Kidney capillary endothelial cell (primary cell): ENCODE results near the gene PPP2R2C.

Experiments used
- DNase-seq: peaks from one replicate; pipeline ENCODE4 v3.0.0-alpha.2; 2018; ENCODE audit warnings: low spot score

The PPP2R2C gene

DNA sequence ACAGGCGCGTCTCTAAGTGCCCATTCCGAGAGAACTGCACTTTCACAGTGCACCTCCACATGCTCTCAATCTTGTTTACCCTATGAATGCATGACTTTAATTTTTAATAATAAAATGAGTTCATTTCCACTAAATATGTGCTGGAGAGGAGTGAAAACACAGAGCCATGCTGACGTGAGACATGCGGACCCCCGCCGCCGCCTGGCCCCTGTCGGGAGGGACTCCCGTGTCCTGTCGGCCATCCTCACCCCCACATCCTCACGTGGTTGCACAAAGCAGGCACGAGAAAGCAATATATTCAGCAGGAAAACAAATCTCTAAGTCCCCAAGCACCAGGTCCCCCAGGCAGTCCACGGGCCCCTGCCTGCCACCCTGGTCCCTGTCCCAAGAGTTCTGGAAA is 23.1 kb downstream of the PPP2R2C start:
- DNase-seq: no peak

DNA sequence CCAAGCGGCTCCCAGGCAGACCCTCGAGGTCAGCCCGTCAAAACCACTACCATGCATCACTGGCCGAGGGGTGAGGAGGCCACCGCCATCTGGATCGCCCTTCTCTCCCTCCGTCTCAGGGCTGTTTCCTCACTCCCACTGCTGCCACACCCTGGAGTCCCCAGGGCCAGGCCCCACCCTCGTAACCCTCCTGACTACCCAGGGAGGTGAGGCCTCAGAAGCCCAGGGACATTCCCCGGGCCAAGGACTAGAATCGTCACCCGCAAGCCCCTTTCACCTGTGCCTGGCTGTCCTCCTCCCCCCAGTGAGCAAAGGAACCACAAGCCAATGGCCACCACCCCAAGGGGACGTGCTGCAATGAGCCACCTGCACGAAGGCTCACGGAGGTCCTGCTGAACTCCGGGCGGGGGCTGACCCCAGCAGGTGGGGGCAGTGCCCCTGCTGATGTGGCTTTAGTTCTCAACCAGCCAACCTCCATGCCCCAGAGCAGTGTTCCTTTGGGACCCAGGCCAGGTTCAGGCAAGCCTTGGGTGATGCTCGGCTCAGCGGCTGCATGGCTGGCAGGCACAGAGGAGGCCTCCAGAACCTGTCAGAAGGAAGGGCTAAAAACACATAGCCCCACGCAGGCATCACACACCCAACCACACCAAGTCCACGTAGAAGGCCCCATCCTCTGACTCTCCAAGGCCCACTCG is 23.8 kb downstream of the PPP2R2C start:
- DNase-seq: no peak

- no peak for DNase-seq
Observed at GRCh38 chr4:6447672-6448171, 24.7 kb downstream of the PPP2R2C start.

GRCh38 chr4:6446538-6447451 is 25.6 kb downstream of the PPP2R2C start:
- DNase-seq: no peak

DNA sequence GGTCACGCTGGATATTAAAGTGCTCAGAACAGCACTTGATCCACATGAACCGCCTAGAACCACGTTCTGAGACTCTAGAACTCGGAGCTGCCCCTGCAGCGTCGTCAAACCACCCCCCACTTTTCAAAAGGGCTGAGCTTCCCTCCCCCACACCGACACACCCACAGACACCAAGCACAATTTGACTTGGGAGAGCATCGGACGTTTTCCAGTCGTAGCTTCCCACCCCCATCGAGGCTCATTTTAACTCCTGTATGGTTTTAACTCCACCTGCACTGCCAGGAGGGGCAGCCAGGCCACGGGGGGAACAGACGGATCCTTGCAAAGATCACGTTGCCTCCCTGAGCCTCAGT is 26.3 kb downstream of the PPP2R2C start:
- DNase-seq: no peak

GRCh38 chr4:6445403-6446129 is 26.8 kb downstream of the PPP2R2C start:
- no peak for DNase-seq

- DNase-seq: no peak
Observed at GRCh38 chr4:6444582-6444981, 27.8 kb downstream of the PPP2R2C start.

DNA sequence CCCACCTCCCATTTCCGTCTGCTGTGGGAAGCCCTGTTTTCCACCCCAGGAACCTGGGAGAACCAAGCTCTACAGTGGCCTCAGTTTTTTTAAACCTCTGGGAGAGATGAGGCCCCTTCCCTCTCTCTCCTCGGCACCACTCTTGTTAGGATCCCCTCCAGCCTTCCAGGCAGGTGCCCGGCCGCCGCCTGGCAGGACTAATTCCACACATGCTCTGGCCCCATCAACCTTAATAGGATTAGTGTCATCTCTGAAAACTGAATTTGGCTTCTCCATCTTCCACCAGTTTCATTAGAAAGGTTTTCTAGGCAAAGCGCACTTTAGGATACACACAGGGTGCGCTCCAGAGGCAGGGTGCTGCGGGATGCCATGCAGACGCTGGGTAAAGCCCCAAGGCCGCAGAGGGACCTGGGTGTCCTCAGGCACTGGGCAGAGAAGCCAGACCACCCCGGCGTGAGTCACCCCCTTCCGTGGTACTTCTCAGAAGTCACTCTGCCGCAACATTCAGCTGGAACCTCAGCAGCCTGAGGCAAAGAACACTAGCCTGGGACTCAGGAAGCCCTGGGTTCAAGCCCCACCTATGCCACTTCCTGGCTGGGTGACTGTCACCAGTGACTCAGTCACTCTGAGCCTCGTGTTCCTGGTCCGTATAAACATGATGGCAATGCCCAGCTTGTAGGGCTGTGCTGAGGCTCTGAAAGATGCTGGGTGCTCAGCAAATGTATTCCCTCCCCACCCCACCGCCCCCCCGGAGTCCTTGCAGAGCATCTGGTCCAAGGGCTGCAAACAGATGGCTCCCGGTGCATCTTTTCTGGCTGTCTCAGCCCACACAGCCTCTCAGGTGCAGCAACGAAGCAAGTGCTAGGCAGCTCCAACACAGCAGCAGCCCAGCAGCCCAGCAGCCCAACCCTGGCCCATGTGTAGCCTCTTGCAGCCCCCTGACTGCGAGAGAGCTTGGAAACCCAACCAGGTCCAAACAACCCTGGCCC is 29.1 kb downstream of the PPP2R2C start:
- DNase-seq: peak; percentile 4

DNA sequence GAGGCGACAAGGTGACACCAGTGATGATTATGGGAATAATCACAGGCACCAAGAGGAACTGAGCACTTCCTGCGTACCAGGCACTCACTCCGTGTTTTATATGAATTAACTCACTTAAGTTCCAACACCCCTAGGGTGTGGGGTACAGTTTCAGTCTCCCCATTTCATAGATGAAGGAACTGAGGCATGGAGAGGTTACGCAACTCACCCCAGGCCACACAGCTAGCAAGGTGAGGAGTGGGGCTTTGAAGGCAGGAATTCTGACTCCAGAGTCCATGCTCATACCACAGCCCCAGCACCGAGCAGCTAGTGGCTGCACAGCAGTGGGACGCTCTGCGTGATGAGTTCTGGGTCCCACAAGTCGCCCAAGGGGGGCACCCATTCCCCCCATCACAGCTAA is 29.9 kb downstream of the PPP2R2C start:
- DNase-seq: no peak

GRCh38 chr4:6441758-6442157 is 30.7 kb downstream of the PPP2R2C start:
- DNase-seq: no peak

DNA sequence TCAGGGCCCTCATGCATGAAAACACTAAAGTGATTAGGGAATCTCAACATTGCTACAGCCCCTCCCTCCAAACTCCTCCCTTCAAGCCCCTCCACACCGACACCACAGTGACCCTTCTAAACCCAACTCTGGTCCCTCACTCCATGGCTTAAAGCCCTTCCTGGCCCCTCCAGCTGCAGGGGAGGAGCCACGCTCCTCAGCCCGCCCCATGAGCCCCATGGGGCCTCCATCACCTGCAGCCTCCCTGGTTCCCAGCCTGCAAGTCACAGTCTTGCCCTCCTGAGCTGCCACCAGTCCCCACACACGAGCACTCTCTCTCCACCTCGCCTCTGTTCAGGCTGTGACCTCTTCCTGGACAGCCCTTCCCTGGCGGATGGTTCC is 31.2 kb downstream of the PPP2R2C start:
- DNase-seq: no peak

- no peak for DNase-seq
Observed at GRCh38 chr4:6440506-6441201, 31.8 kb downstream of the PPP2R2C start.

GRCh38 chr4:6439120-6439762 is 33.2 kb downstream of the PPP2R2C start:
- no peak for DNase-seq

DNA sequence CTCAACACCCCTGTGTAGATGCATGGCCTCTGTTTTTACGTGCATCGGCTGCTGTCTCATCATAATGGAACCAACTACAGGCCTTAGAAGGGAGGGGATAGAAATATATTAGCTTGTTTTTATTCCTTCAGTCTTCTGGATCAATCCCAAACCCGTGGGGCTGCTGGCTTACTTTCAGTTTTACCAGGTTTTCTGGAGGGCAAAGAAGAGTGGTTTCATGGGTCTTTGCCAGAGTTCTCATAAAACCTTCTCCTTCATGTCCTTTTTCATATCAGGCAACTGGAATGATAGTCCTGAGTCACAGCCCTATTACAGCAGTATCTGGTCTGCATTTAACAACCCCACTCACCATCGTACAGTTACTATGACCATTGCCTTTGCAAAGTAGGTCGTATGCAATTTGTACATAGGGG is 34.6 kb downstream of the PPP2R2C start:
- DNase-seq: no peak

DNA sequence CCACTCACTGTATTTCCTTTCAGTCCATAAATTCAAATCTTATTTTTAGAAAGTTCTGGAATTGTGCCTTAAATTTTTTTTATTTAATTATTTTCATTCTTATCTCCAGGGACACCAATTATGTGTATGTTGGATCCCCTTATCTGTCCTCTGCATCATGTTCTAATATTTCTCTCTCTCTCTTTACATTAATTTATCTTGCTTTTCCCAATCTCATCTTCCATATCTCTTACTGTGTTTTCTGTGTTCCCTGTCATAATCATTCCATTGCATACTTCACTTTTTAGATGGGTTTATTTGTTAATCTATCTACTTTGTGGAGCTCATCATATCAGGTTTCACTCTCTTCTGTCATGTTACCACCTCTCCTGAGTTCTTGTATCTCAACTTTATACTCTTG is 37.4 kb downstream of the PPP2R2C start:
- DNase-seq: no peak

DNA sequence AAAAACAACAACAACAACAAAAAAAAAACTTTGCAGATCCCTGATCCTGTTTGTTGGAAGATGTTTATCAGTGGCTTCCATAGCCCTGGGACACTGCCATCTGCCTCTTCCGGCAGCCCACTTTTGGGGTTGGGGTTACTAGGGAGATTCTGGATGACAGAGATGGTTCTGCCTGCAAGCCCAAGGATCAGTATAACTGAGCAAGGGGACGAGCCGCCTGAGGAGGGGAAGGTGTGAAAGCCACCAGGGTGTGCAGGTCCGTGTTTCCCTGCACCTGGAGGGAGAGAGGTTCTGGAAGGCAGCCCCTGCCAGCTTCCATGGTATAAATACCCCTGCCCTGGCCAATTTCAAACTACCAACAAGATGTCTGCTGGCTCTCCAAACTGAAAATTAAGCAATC is 41.5 kb downstream of the PPP2R2C start:
- DNase-seq: no peak

DNA sequence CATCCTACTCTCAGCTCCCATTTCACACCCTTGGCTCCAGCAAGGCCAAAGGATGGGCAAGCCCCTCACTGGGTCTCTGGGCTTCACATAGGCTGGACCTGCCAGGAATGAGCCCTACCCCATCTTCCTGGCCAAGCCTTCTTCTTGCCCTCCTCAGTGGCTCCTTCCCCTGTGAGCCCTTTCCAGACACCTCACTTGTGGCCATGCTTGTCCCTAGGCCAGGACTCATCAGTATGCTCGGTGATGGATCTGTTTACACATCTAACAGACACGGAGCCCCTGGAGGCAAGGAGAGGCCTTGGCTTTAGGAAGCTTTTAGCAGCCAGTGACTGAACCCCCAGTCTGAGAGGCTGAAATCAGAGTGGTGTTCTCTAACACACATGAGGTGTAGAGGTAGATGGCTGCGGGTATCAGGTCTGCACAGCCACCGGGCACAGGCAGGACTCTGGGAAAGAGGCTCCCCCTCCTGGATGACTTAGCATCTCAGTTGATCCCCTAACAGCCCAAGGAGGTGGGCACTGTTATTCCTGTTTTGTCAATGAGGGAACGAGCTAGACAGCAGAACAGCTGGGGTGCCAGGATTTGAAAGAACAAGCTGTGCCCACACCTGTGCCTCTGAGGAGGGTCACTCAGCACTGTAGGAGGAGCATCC is 44.8 kb downstream of the PPP2R2C start:
- DNase-seq: no peak

DNA sequence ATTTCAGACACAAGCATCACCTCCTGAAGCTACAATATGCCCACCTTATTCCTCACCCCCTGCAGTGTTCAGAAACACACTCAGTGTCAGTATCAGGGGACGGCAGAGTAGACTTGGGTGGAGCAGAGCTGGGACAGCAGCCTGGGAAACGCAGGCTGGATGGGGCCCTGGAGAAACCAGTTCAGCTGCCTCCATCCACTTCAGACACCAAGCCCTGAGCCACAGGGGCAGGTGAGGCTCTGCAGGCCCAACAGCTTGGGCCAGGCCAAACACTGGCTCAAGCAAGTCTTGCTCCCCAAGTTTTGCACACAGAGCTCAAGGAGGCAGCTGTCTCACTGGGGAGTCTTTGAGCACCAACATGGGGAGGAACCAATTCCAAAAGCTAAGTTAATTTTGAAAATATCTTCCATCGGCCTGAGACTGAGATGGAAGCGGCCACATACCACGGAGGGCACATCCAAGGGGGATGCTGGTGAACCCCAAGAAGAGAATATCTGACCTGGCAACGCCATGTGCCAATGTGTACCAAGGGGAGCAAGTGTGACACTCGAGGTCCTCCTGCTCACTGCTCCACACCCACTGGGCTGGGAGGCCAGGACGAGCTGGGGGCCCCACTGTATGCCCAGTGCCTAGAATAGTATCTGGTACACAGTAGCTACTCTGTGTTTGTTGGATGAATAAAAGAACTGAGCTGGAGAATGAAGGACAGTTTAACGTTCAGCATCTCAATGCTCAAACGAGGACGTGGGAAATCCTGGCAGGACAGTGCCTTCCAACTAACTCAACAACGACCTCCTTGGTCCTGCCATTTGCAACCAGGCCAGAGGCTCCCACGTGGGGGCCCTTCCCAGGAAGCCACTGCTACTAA is 45.6 kb downstream of the PPP2R2C start:
- no peak for DNase-seq

DNA sequence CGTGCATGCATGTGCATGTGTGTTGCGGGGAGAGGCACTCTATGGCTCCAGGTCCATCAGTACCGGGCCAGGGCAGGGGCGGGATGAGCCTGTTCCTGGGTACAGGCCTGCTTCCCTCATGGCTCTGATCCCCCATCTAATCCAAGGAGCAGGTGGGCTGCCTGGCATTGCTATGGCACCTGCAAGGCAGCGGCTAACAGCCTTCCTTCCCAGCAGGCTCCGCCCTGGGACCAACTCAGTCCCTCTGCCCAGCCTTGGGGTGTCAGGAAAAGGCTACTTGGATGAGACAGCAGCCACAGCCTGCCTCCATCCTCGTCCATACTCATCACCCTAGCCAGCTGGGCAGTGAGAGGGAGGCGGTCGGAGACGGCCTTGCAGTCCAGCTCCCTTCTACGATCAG is 46.5 kb downstream of the PPP2R2C start:
- DNase-seq: no peak
